ENCODE measurements around the gene NDUFA13.

NDUFA13 gene

GRCh38 chr19:19502808-19503602, 13.0 kb upstream of the NDUFA13 start:
- H3K4me3 ChIP-seq (ENCODE audit: low read depth, low read length, poor library complexity, severe bottlenecking), result no peak overlapping the region
- no peak overlapping the region for H2AFZ ChIP-seq (ENCODE audit: low read length)
- no peaks in the 10 kb centered on the region for H3K4me1 ChIP-seq (ENCODE audit: insufficient read depth, low read length, severe bottlenecking)
- H3K27me3 ChIP-seq (ENCODE audit: insufficient read depth, low read length), result no peaks in the 10 kb centered on the region
- H3F3A ChIP-seq (ENCODE audit: insufficient read depth, low read length), result no peaks in the 10 kb centered on the region
- peaks cover 99% of the 10 kb centered on the region for H3K36me3 ChIP-seq (ENCODE audit: insufficient read depth, low read length)
- H3K4me2 ChIP-seq (ENCODE audit: low read length), result no peak overlapping the region
- H3K9me3 ChIP-seq (ENCODE audit: low read length), result no peaks in the 10 kb centered on the region
- H3K79me2 ChIP-seq (ENCODE audit: insufficient read depth, low read length), result no peaks in the 10 kb centered on the region
- no peaks in the 10 kb centered on the region for H4K20me1 ChIP-seq (ENCODE audit: insufficient read depth, low read length)
- no peaks in the 10 kb centered on the region for H3K9me2 ChIP-seq (ENCODE audit: low read depth, low read length)
- H3K9ac ChIP-seq (ENCODE audit: low read length), result no peak overlapping the region
- TF ChIP-seq EZH2 (IDR thresholded peaks at IDR 0.05; ENCODE audit: borderline replicate concordance, low read length), result no peak
- TF ChIP-seq CTCF (IDR thresholded peaks at IDR 0.05; ENCODE audit: low read length), result no peak
- no peak overlapping the region for H3K27ac ChIP-seq (ENCODE audit: low read depth, low read length, poor library complexity, severe bottlenecking)

- H3K9me2 ChIP-seq (ENCODE audit: low read depth, low read length), result no peaks in the 10 kb centered on the region
- TF ChIP-seq EZH2 (IDR thresholded peaks at IDR 0.05; ENCODE audit: borderline replicate concordance, low read length) (no peak), CTCF (IDR thresholded peaks at IDR 0.05; ENCODE audit: low read length) (no peak)
- H3F3A ChIP-seq (ENCODE audit: insufficient read depth, low read length), result no peaks in the 10 kb centered on the region
- H3K4me2 ChIP-seq (ENCODE audit: low read length), result no peak overlapping the region
- no peaks in the 10 kb centered on the region for H3K79me2 ChIP-seq (ENCODE audit: insufficient read depth, low read length)
- no peak overlapping the region for H3K27ac ChIP-seq (ENCODE audit: low read depth, low read length, poor library complexity, severe bottlenecking)
- H3K4me1 ChIP-seq (ENCODE audit: insufficient read depth, low read length, severe bottlenecking), result no peaks in the 10 kb centered on the region
- H3K36me3 ChIP-seq (ENCODE audit: insufficient read depth, low read length), result peaks cover 80% of the 10 kb centered on the region
- H2AFZ ChIP-seq (ENCODE audit: low read length), result no peak overlapping the region
- H3K4me3 ChIP-seq (ENCODE audit: low read depth, low read length, poor library complexity, severe bottlenecking), result no peak overlapping the region
- H3K9me3 ChIP-seq (ENCODE audit: low read length), result no peaks in the 10 kb centered on the region
- H4K20me1 ChIP-seq (ENCODE audit: insufficient read depth, low read length), result no peaks in the 10 kb centered on the region
- no peaks in the 10 kb centered on the region for H3K27me3 ChIP-seq (ENCODE audit: insufficient read depth, low read length)
- H3K9ac ChIP-seq (ENCODE audit: low read length), result no peak overlapping the region
Measured at GRCh38 chr19:19504754-19505668, 11.0 kb upstream of the NDUFA13 start.

GRCh38 chr19:19505669-19506326, 10.2 kb upstream of the NDUFA13 start:
- Histone ChIP-seq H4K20me1 (ENCODE audit: insufficient read depth, low read length) (no peaks in the 10 kb centered on the region), H2AFZ (ENCODE audit: low read length) (no peak overlapping the region), H3K27me3 (ENCODE audit: insufficient read depth, low read length) (no peaks in the 10 kb centered on the region), H3K9me2 (ENCODE audit: low read depth, low read length) (no peaks in the 10 kb centered on the region), H3K27ac (ENCODE audit: low read depth, low read length, poor library complexity, severe bottlenecking) (no peak overlapping the region), H3F3A (ENCODE audit: insufficient read depth, low read length) (no peaks in the 10 kb centered on the region), H3K4me3 (ENCODE audit: low read depth, low read length, poor library complexity, severe bottlenecking) (no peak overlapping the region), H3K4me1 (ENCODE audit: insufficient read depth, low read length, severe bottlenecking) (no peaks in the 10 kb centered on the region), H3K9me3 (ENCODE audit: low read length) (no peaks in the 10 kb centered on the region), H3K9ac (ENCODE audit: low read length) (no peak overlapping the region), H3K4me2 (ENCODE audit: low read length) (no peak overlapping the region), H3K79me2 (ENCODE audit: insufficient read depth, low read length) (no peaks in the 10 kb centered on the region), H3K36me3 (ENCODE audit: insufficient read depth, low read length) (peaks cover 72% of the 10 kb centered on the region)
- TF ChIP-seq CTCF (IDR thresholded peaks at IDR 0.05; ENCODE audit: low read length), result no peak
- no peak for TF ChIP-seq EZH2 (IDR thresholded peaks at IDR 0.05; ENCODE audit: borderline replicate concordance, low read length)
